ENCODE results near the gene RNF151.
A peak's percentile ranks its signal among the peaks of the same experiment; 100 is the strongest.

Gene RNF151

GRCh38 chr16:1964506-1965395 lies 1.9 kb upstream of the RNF151 start, which contains the start of gene RPS2:
Gene RPS2, minus strand, starts transcription at chr16:1964826. Its CDS starts 201 bp downstream, at chr16:1964625.
- TF ChIP-seq CTCF (IDR thresholded peaks at IDR 0.05) (peak; percentile 23; the same call in 1 of the 2 replicates), ZFX (IDR thresholded peaks at IDR 0.05; ENCODE audit: borderline replicate concordance) (no peak)

GRCh38 chr16:1965396-1966001 lies 1.2 kb upstream of the RNF151 start:
- H3K27ac ChIP-seq = peak overlapping the region; percentile 96
- TF ChIP-seq ZFX (IDR thresholded peaks at IDR 0.05; ENCODE audit: borderline replicate concordance) (no peak), CTCF (IDR thresholded peaks at IDR 0.05) (no peak)

More at GRCh38 chr16:1964506-1965395, 1.9 kb upstream of the RNF151 start, which contains the start of gene RPS2:
- peak within 1 kb of the TSS; percentile 96 for H3K27ac ChIP-seq

- H3K27ac ChIP-seq = no peak overlapping the region
- TF ChIP-seq CTCF (IDR thresholded peaks at IDR 0.05) = no peak
- TF ChIP-seq ZFX (IDR thresholded peaks at IDR 0.05; ENCODE audit: borderline replicate concordance) = no peak
Measured at GRCh38 chr16:1968146-1968953, 1.7 kb downstream of the RNF151 start.

GRCh38 chr16:1971796-1972489 lies 5.3 kb downstream of the RNF151 start, which contains the start of gene TBL3:
Gene TBL3, plus strand, starts transcription at chr16:1972053. Its CDS starts 112 bp downstream, at chr16:1972165.
- TF ChIP-seq CTCF (IDR thresholded peaks at IDR 0.05) (no peak), ZFX (IDR thresholded peaks at IDR 0.05; ENCODE audit: borderline replicate concordance) (no peak)
- peak within 1 kb of the TSS; percentile 93 for H3K27ac ChIP-seq

- TF ChIP-seq CTCF (IDR thresholded peaks at IDR 0.05) (no peak), ZFX (IDR thresholded peaks at IDR 0.05; ENCODE audit: borderline replicate concordance) (no peak)
- peak overlapping the region; percentile 93 for H3K27ac ChIP-seq
Measured at GRCh38 chr16:1972490-1972877, 5.8 kb downstream of the RNF151 start.

GRCh38 chr16:1973461-1974156 lies 7.0 kb downstream of the RNF151 start:
- TF ChIP-seq CTCF (IDR thresholded peaks at IDR 0.05) (no peak), ZFX (IDR thresholded peaks at IDR 0.05; ENCODE audit: borderline replicate concordance) (no peak)

More at GRCh38 chr16:1973461-1974156, 7.0 kb downstream of the RNF151 start:
- H3K27ac ChIP-seq = peak overlapping the region; percentile 93; the same call in 1 of the 2 replicates
